LNCaP clone FGC (cell line): ENCODE measurements around the gene HNRNPUL2.

Experiments
- DNase-seq: peaks from one replicate; pipeline ENCODE4 v3.0.0-alpha.2; 2011; ENCODE audit warnings: low read depth
- H3K4me3 ChIP-seq: 2 replicates; pipeline ENCODE4 v1.5.1; 2011; ENCODE audit warnings: mild to moderate bottlenecking, low read depth, low read length, control low read depth
- TF ChIP-seq, protein P1 (sequence below): IDR thresholded peaks from 2 replicates; pipeline ENCODE4 v1.5.1; 2012; ENCODE audit warnings: mild to moderate bottlenecking; ENCODE audit not compliant: control insufficient read depth, insufficient read depth; ENCODE audit errors: extremely low read depth

Gene HNRNPUL2

DNA sequence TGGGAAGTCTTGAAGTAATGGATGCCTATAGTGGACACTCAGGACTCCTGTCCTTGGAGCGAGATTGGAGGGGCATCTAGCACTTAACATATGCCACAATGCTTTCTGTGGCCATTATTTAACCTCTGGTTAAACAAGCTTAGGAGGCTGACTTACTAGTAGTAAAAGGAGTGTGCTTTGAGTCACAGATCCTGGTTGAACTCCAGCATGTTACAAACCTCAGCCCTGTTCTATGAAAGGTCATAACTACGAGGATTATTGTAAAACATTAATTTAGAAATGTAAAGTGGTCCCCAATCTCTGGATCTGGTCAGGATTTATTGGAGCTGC is 54.1 kb downstream of the HNRNPUL2 start:
- TF ChIP-seq, protein P1, sequence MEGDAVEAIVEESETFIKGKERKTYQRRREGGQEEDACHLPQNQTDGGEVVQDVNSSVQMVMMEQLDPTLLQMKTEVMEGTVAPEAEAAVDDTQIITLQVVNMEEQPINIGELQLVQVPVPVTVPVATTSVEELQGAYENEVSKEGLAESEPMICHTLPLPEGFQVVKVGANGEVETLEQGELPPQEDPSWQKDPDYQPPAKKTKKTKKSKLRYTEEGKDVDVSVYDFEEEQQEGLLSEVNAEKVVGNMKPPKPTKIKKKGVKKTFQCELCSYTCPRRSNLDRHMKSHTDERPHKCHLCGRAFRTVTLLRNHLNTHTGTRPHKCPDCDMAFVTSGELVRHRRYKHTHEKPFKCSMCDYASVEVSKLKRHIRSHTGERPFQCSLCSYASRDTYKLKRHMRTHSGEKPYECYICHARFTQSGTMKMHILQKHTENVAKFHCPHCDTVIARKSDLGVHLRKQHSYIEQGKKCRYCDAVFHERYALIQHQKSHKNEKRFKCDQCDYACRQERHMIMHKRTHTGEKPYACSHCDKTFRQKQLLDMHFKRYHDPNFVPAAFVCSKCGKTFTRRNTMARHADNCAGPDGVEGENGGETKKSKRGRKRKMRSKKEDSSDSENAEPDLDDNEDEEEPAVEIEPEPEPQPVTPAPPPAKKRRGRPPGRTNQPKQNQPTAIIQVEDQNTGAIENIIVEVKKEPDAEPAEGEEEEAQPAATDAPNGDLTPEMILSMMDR: no peak
- H3K4me3 ChIP-seq: no peak overlapping the region
- DNase-seq: no peak

DNA sequence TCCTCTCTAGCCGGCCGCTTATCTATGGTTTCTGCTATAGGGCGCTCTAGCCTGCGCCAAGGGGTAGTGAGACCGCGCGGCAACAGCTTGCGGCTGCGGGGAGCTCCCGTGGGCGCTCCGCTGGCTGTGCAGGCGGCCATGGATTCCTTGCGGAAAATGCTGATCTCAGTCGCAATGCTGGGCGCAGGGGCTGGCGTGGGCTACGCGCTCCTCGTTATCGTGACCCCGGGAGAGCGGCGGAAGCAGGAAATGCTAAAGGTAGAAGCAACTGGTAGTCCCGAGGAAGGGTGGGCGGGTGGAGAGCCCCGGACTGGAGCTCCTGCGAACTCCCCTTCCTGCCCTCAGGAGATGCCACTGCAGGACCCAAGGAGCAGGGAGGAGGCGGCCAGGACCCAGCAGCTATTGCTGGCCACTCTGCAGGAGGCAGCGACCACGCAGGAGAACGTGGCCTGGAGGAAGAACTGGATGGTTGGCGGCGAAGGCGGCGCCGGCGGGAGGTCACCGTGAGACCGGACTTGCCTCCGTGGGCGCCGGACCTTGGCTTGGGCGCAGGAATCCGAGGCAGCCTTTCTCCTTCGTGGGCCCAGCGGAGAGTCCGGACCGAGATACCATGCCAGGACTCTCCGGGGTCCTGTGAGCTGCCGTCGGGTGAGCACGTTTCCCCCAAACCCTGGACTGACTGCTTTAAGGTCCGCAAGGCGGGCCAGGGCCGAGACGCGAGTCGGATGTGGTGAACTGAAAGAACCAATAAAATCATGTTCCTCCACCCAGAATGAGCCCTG is 55.5 kb downstream of the HNRNPUL2 start, which contains the start of the genes LBHD1 and UQCC3:
TSS of gene LBHD1 (minus strand) at position 660 of the 782 bp plus-strand sequence. CDS start 2,236 bp downstream, outside the sequence.
TSS of gene UQCC3 (plus strand) at position 66 of the 782 bp plus-strand sequence. CDS start at position 139, 73 bp downstream.
- no peak for DNase-seq

DNA sequence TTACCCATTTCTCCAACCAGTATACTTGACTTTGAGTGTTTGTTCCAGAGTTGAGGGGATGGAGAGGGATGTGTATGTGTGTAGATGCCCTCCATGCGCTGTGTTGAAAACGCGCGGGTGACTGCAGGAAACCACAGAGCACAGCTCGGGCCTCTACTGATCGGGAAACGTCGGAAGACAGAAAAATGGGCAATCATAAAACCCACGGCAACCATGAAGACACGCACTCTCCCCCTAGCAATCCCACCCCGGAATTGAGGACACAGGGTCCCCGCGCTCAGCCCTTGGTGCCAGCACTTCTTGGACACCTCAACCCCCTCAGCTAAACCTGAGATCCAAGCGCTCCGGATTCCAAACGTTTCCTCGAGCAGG is 56.0 kb downstream of the HNRNPUL2 start:
- TF ChIP-seq, protein P1: no peak
- peak overlapping the region; percentile 89 for H3K4me3 ChIP-seq
- DNase-seq: no peak

More for the DNA sequence above, 55.5 kb downstream of the HNRNPUL2 start, which contains the start of the genes LBHD1 and UQCC3:
- peak within 1 kb of the TSS; percentile 89 for H3K4me3 ChIP-seq
- TF ChIP-seq, protein P1: no peak

DNA sequence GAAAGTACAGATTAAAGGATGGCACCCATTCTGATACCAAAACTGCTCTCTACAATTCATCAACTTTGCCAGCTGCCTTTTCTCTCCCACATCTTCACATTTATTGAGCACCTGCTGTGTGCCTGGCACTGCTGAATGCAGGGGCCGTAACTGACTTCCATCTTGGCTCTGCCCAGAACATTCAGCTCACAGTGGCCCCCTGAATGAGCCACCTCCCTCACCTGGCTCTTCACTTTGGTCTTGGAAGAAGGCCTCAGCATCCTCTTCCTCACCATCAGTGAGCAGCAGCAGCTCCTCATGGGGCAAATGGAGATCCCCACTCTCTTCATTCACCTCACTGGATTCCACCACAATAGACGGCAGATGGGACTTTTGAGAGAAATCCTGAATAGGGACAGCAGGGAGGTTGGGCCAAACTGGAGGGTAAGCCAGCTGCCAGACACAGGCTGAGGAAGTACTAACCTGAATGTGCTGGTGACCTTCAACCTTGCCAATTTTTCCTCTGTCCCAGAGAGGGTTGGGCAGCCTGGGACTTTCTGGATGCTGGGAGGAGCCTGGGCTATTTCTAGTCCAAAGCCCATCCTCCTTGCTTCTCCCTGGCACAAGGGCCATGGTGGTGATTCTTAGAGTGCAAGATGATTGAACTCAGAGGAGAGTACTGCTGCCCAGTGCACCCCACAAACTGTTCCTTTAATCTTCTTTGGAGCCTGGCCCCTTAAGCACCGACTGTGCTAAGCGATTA is 57.7 kb downstream of the HNRNPUL2 start:
- peak; percentile 71 for DNase-seq
- H3K4me3 ChIP-seq: no peak overlapping the region

DNA sequence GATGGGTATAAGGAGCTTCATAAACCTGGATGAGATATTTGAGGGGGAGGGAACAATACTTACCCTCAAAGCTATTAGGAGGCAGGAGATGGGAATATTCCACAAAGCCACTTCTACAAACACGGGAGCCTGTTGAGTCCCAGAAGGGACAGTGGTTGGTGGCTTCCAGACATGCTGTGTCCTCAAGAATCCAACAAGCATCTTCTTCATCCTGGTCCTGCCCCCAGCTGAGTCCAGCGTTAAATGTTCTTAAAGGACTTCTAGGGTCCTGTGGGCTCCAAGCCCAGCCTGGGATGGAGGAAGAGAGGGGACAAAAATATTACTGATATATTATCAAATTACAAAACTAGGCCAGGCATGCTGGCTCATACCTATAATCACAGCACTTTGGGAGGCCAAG is 59.8 kb downstream of the HNRNPUL2 start:
- TF ChIP-seq, protein P1: no peak
- no peak overlapping the region for H3K4me3 ChIP-seq
- no peak for DNase-seq

More for the DNA sequence above, 57.7 kb downstream of the HNRNPUL2 start:
- TF ChIP-seq, protein P1: no peak

DNA sequence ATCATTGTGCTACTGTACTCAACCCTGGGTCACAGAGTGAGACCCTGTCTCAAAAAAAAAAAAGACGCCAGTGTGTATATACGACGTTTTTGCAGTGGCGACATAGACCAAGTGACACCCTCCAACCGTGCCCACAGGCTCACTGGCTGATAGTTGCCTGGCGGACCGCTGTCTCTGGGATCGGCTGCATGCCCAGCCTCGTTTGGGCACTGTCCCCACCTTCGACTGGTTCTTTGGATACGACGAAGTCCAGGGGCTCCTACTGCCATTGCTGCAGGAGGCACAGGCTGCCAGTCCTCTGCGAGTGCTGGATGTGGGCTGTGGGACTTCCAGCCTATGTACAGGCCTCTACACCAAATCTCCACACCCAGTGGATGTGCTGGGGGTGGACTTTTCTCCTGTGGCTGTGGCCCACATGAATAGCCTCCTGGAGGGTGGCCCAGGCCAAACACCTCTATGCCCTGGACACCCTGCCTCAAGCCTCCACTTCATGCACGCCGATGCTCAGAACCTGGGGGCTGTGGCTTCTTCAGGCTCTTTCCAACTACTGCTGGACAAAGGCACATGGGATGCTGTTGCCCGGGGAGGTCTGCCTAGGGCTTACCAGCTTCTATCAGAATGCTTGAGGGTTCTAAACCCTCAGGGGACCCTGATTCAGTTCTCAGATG is 60.9 kb downstream of the HNRNPUL2 start:
- TF ChIP-seq, protein P1: no peak
- peak overlapping the region; percentile 97 for H3K4me3 ChIP-seq
- no peak for DNase-seq
